ENCODE measurements around the gene PACS2. TPM values are rescaled to one million over a fixed set of nuclear protein-coding genes. Genes with fewer than 3 reads are reported as not detected.

PACS2 gene
- total RNA-seq, 1 experiment from 2014 or later, result 72.5 TPM

DNA sequence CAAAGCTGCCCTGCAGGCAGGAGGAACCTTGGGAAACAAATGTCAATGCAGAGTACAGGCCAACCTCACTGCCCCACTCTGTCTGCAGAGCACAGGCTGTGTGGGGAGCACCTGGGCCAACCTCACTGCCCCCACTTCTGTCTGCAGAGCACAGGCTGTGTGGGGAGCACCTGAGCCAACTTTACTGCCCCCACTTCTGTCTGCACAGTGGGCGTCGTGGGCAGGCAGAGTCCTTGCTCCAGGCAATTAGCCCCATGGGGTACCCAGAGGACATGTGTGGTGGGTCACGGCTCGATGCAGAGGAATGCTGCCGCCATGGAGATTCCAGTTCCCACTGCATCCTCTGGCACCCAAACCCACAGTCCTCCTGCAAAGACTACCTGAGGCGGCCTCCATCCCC, 39.9 kb upstream of the PACS2 start:
- Histone ChIP-seq H3K23ac (ENCODE audit: insufficient read length, low read depth, low read length) (no peak overlapping the region), H3K14ac (ENCODE audit: insufficient read depth, low read length) (no peak overlapping the region; the same call in 1 of the 2 replicates), H3K4ac (ENCODE audit: low read depth, low read length) (no peak overlapping the region), H3T11ph (ENCODE audit: low read length) (no peak overlapping the region), H2BK120ac (ENCODE audit: low read depth, low read length, poor library complexity, severe bottlenecking) (no peak overlapping the region), H3K4me1 (ENCODE audit: insufficient read depth, low read length) (no peaks in the 10 kb centered on the region), H4K91ac (ENCODE audit: insufficient read length, low read depth, low read length) (no peak overlapping the region), H2BK15ac (ENCODE audit: low read depth, low read length) (no peak overlapping the region), H2BK20ac (ENCODE audit: low read depth, low read length, poor library complexity, severe bottlenecking) (no peak overlapping the region), H4K5ac (ENCODE audit: insufficient read length, low read depth, low read length) (no peak overlapping the region), H3K27ac (ENCODE audit: insufficient read length, low read depth, low read length) (no peak overlapping the region), H3K56ac (ENCODE audit: insufficient read length, low read depth, low read length) (no peak overlapping the region), H3K4me2 (ENCODE audit: insufficient read depth, insufficient read length, low read length) (no peak overlapping the region), H3K18ac (ENCODE audit: insufficient read length, low read depth, low read length) (no peak overlapping the region), H2BK5ac (ENCODE audit: insufficient read length, low read length) (no peak overlapping the region), H2AFZ (ENCODE audit: low read length) (no peak overlapping the region), H4K8ac (replicated peaks; ENCODE audit: insufficient read length, low read depth, low read length) (no peak overlapping the region), H3K23me2 (ENCODE audit: insufficient read length, low read depth, low read length, poor library complexity, severe bottlenecking) (no peaks in the 10 kb centered on the region), H4K20me1 (ENCODE audit: control insufficient read depth, insufficient read depth, insufficient read length) (no peaks in the 10 kb centered on the region), H3K27me3 (ENCODE audit: insufficient read depth, low read length) (no peaks in the 10 kb centered on the region), H2AK5ac (ENCODE audit: insufficient read length, low read length) (no peak overlapping the region), H3K9ac (ENCODE audit: extremely low read depth, insufficient read length, low read length) (no peak overlapping the region), H3K79me2 (ENCODE audit: insufficient read depth, low read length) (no peaks in the 10 kb centered on the region), H2BK12ac (ENCODE audit: insufficient read length, low read depth, low read length) (no peak overlapping the region), H3K79me1 (ENCODE audit: insufficient read depth, low read depth, low read length, poor library complexity, severe bottlenecking) (no peaks in the 10 kb centered on the region), H3K9me3 (ENCODE audit: control insufficient read depth, low read depth, low read length) (no peaks in the 10 kb centered on the region)
- H3K27ac Mint-ChIP-seq, result peak overlapping the region in 1 of 3 experiments; percentile 11; a peak in 1 of 7 replicates
- no peak overlapping the region for H3K4me3 Mint-ChIP-seq
- H3K27me3 Mint-ChIP-seq (ENCODE audit: low read depth), result no peaks in the 10 kb centered on the region
- no peak for TF ChIP-seq CTCF (conservative IDR thresholded peaks at IDR 0.05)
- WGBS (ENCODE audit: extremely low coverage, insufficient read length, low lambda C conversion rate), result no CpG with 5 or more reads among the region's 6 CpGs
- peak; percentile 23 for DNase-seq
- H3K4me1 Mint-ChIP-seq, result peaks cover 0 to 4% of the 10 kb centered on the region in 2 experiments; a peak in 2 of 4 replicates
- H3K9me3 Mint-ChIP-seq, result no peaks in the 10 kb centered on the region
- no peaks in the 10 kb centered on the region for H3K36me3 Mint-ChIP-seq (ENCODE audit: insufficient read depth in 1 of 3, low read depth in 3 of 3)
